SK-N-SH (cell line): ENCODE data around the gene ZBTB4. TPM values are rescaled to one million over a fixed set of nuclear protein-coding genes. Genes with fewer than 3 reads are reported as not detected.

Experiments
- CTCF ChIA-PET: fragments of 300-600, 350-600 bp; formaldehyde crosslinking; extraction: SDS; loops from one replicate; lab custom pipeline; 2021; lab: Yijun Ruan, JAX
- POLR2A ChIA-PET: fragments of 350-600 bp; sonication (Branson Sonifier 250); formaldehyde crosslinking; extraction: SDS; loops from one replicate; lab custom pipeline; 2020; ENCODE audit warnings: antibody characterized with exemption, inconsistent platforms; lab: Yijun Ruan, JAX
- DNase-seq: peaks from one replicate; pipeline ENCODE4 v3.0.0; 2012
- H2AFZ ChIP-seq: fragments of 200-600 bp; sonication (generic); 2 replicates; pipeline ENCODE4 v1.8.1; 2016; ENCODE audit warnings: antibody characterized with exemption, mild to moderate bottlenecking, low read depth
- H3F3A ChIP-seq: fragments of 200-600 bp; sonication (generic); replicated peaks from 2 replicates; pipeline ENCODE3; 2016; ENCODE audit warnings: antibody characterized with exemption, mild to moderate bottlenecking; ENCODE audit not compliant: insufficient read depth
- H3K27ac ChIP-seq, 2 experiments: fragments of 200-500 bp in 1 of 2; fragments of 200-600 bp in 1 of 2; sonication (Bioruptor generic) in 1 of 2; sonication (generic), shearing (Covaris generic) in 1 of 2; 2 replicates each; pipeline versions ENCODE4 v1.5.1 to v1.6.1; 2014 to 2016; ENCODE audit warnings: low read depth in 2 of 2, inconsistent platforms in 1 of 2, low read length in 1 of 2, mild to moderate bottlenecking in 1 of 2, mixed read lengths in 1 of 2
- H3K27me3 ChIP-seq: fragments of 200-600 bp; sonication (generic), shearing (Covaris generic); 2 replicates; pipeline ENCODE4 v1.6.1; 2016; ENCODE audit warnings: mixed run types; ENCODE audit not compliant: insufficient read depth
- H3K36me3 ChIP-seq, 2 experiments: fragments of 200-500 bp in 1 of 2; fragments of 200-600 bp in 1 of 2; sonication (Bioruptor generic) in 1 of 2; sonication (generic) in 1 of 2; replicated peaks in 1 of 2; 2 replicates each; pipeline versions ENCODE3 to v1.5.1; 2014 to 2016; ENCODE audit warnings: low read length in 1 of 2, mild to moderate bottlenecking in 1 of 2; ENCODE audit not compliant: insufficient read depth in 2 of 2, control insufficient read depth in 1 of 2
- H3K4me1 ChIP-seq, 2 experiments: fragments of 200-500 bp in 1 of 2; fragments of 200-600 bp in 1 of 2; sonication (Bioruptor generic) in 1 of 2; sonication (generic), shearing (Covaris generic) in 1 of 2; 2 replicates each; pipeline versions ENCODE4 v1.5.1 to v1.6.1; 2014 to 2016; ENCODE audit warnings: low read depth in 1 of 2, low read length in 1 of 2, mixed run types in 1 of 2; ENCODE audit not compliant: insufficient read depth in 2 of 2, control insufficient read depth in 1 of 2
- H3K4me2 ChIP-seq: fragments of 200-600 bp; sonication (generic), shearing (Covaris generic); 2 replicates; pipeline ENCODE4 v1.6.1; 2017; ENCODE audit warnings: mixed run types
- H3K4me3 ChIP-seq, 2 experiments: fragments of 200-500 bp in 1 of 2; fragments of 200-600 bp in 1 of 2; sonication (Bioruptor generic) in 1 of 2; sonication (generic), shearing (Covaris generic) in 1 of 2; 2 replicates each; pipeline versions ENCODE4 v1.5.1 to v1.8.1; 2014 to 2016; ENCODE audit warnings: low read depth in 2 of 2, inconsistent platforms in 1 of 2, low read length in 1 of 2, mild to moderate bottlenecking in 1 of 2, mixed read lengths in 1 of 2, moderate library complexity in 1 of 2
- H3K79me2 ChIP-seq: fragments of 200-600 bp; sonication (generic); 2 replicates; pipeline ENCODE4 v1.8.1; 2017; ENCODE audit warnings: mild to moderate bottlenecking; ENCODE audit not compliant: insufficient read depth
- H3K9ac ChIP-seq: fragments of 200-600 bp; sonication (generic); 2 replicates; pipeline ENCODE4 v1.6.1; 2017; ENCODE audit warnings: mixed run types
- H3K9me2 ChIP-seq: fragments of 200-600 bp; sonication (generic); 2 replicates; pipeline ENCODE4 v1.6.1; 2017; ENCODE audit warnings: mixed run types
- H3K9me3 ChIP-seq: fragments of 200-600 bp; sonication (generic); 2 replicates; pipeline ENCODE4 v1.6.1; 2017; ENCODE audit warnings: mixed run types, mild to moderate bottlenecking, moderate library complexity
- H4K20me1 ChIP-seq: fragments of 200-600 bp; sonication (generic); 2 replicates; pipeline ENCODE4 v1.6.1; 2017; ENCODE audit warnings: mild to moderate bottlenecking, mixed run types; ENCODE audit not compliant: insufficient read depth
- CHD2 ChIP-seq: fragments of 150-350 bp; IDR thresholded peaks from 2 replicates; pipeline ENCODE4 v1.6.1; 2018; ENCODE audit warnings: low read length; ENCODE audit not compliant: partially characterized antibody
- CTCF ChIP-seq: fragments of 200-600 bp; sonication (generic); IDR thresholded peaks from 2 replicates; pipeline ENCODE4 v1.6.1; 2017; ENCODE audit warnings: antibody characterized with exemption, mild to moderate bottlenecking, moderate library complexity
- FOXJ3 ChIP-seq: sonication (generic); formaldehyde crosslinking; IDR thresholded peaks from 2 replicates; pipeline ENCODE4 v1.5.1; 2020; ENCODE audit warnings: mild to moderate bottlenecking, missing genetic modification reagents
- GABPA ChIP-seq: IDR thresholded peaks from 2 replicates; pipeline ENCODE4 v1.4.0; 2012; ENCODE audit warnings: low read depth, mild to moderate bottlenecking
- GATA2 ChIP-seq: sonication (generic); formaldehyde crosslinking; IDR thresholded peaks from 2 replicates; pipeline ENCODE4 v1.5.0; 2020; ENCODE audit warnings: mild to moderate bottlenecking, missing genetic modification reagents
- JUND ChIP-seq: IDR thresholded peaks from 2 replicates; pipeline ENCODE4 v1.4.0; 2012
- MAX ChIP-seq: IDR thresholded peaks from 2 replicates; pipeline ENCODE4 v1.4.0; 2012; ENCODE audit warnings: low read depth
- MEF2A ChIP-seq: IDR thresholded peaks from 2 replicates; pipeline ENCODE4 v1.4.0; 2012; ENCODE audit warnings: low read depth, borderline replicate concordance
- MXI1 ChIP-seq: IDR thresholded peaks from 2 replicates; pipeline ENCODE4 v1.6.1; 2012; ENCODE audit warnings: mild to moderate bottlenecking, low read depth, low read length, improper control_type of control experiment
- NFIC ChIP-seq: IDR thresholded peaks from 2 replicates; pipeline ENCODE4 v1.4.0; 2012; ENCODE audit warnings: borderline replicate concordance
- NRF1 ChIP-seq: IDR thresholded peaks from 2 replicates; pipeline ENCODE4 v1.6.1; 2012; ENCODE audit warnings: low read depth, mild to moderate bottlenecking, low read length
- POLR2AphosphoS5 ChIP-seq: IDR thresholded peaks from 2 replicates; pipeline ENCODE4 v1.6.1; 2012; ENCODE audit warnings: low read depth, low read length
- RAD21 ChIP-seq: IDR thresholded peaks from 2 replicates; pipeline ENCODE4 v1.6.1; 2012; ENCODE audit warnings: mild to moderate bottlenecking, low read length
- TAF1 ChIP-seq: IDR thresholded peaks from 2 replicates; pipeline ENCODE4 v1.6.1; 2012; ENCODE audit warnings: low read depth, mild to moderate bottlenecking, low read length, moderate library complexity, borderline replicate concordance
- TEAD4 ChIP-seq: IDR thresholded peaks from 2 replicates; pipeline ENCODE4 v1.4.0; 2012; ENCODE audit warnings: mild to moderate bottlenecking, borderline replicate concordance; ENCODE audit not compliant: insufficient read depth
- ZBTB33 ChIP-seq: IDR thresholded peaks from 2 replicates; pipeline ENCODE4 v1.4.0; 2012; ENCODE audit warnings: low read depth, borderline replicate concordance
- WGBS: methylation state at CpG from one replicate; pipeline ENCODE4 v1.1.6; 2017; ENCODE audit warnings: low lambda C conversion rate; 5-methylcytosine and 5-hydroxymethylcytosine counted together
- polyA plus RNA-seq, 3 experiments: library from polyadenylated mRNA; depleted of rRNA; stranded (reverse); fragments of >200 nt; gene quantifications; 2 replicates each; pipeline ENCODE4 v1.2.3, GENCODE V29; 2012
- TF ChIP-seq, protein P1 (sequence below): fragments of 150-350 bp; IDR thresholded peaks from 2 replicates; pipeline ENCODE4 v1.6.1; 2016; ENCODE audit warnings: mild to moderate bottlenecking, low read depth, low read length
- TF ChIP-seq, protein P2 (sequence below): IDR thresholded peaks from 2 replicates; pipeline ENCODE4 v1.6.1; 2012; ENCODE audit warnings: mild to moderate bottlenecking, low read depth, low read length, moderate library complexity
- TF ChIP-seq, protein P3 (sequence below): IDR thresholded peaks from 2 replicates; pipeline ENCODE4 v1.4.0; 2012; ENCODE audit warnings: low read depth, borderline replicate concordance

The ZBTB4 gene
- polyA plus RNA-seq, 1 of the 3 experiments (the other 2 are of a cell fraction) = 12.8 TPM

GRCh38 chr17:7415784-7416183, 63.6 kb downstream of the ZBTB4 start:
- no peak overlapping the region for H3K4me2 ChIP-seq
- H3K27ac ChIP-seq = no peak overlapping the region
- POLR2A ChIA-PET = no interaction called here
- H3K9ac ChIP-seq = no peak overlapping the region
- no peaks in the 10 kb centered on the region; a peak in 1 of 4 replicates for H3K4me1 ChIP-seq
- H3K27me3 ChIP-seq = no peaks in the 10 kb centered on the region
- H3K4me3 ChIP-seq = no peak overlapping the region
- H4K20me1 ChIP-seq = no peaks in the 10 kb centered on the region
- H3F3A ChIP-seq = no peaks in the 10 kb centered on the region
- WGBS = 94% methylated on average over 10 of the region's 23 CpGs
- CTCF ChIA-PET = interaction anchor here (2.0 kb wide), 1 partner anchor 9 kb away, joined by 6 read pairs; the partner anchor contains the start of gene NLGN2
- no peaks in the 10 kb centered on the region for H3K9me3 ChIP-seq
- no peak for DNase-seq
- no peaks in the 10 kb centered on the region for H3K9me2 ChIP-seq
- H3K79me2 ChIP-seq = no peaks in the 10 kb centered on the region
- no peak overlapping the region for H2AFZ ChIP-seq
- H3K36me3 ChIP-seq = peaks cover 0 to 49% of the 10 kb centered on the region in 2 experiments
- TF ChIP-seq NRF1 (no peak), TEAD4 (no peak), TAF1 (no peak), FOXJ3 (CRISPR knock-in tag) (no peak), CHD2 (no peak), MXI1 (no peak), ZBTB33 (no peak)
- TF ChIP-seq, protein P1, sequence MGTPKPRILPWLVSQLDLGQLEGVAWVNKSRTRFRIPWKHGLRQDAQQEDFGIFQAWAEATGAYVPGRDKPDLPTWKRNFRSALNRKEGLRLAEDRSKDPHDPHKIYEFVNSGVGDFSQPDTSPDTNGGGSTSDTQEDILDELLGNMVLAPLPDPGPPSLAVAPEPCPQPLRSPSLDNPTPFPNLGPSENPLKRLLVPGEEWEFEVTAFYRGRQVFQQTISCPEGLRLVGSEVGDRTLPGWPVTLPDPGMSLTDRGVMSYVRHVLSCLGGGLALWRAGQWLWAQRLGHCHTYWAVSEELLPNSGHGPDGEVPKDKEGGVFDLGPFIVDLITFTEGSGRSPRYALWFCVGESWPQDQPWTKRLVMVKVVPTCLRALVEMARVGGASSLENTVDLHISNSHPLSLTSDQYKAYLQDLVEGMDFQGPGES = no peak

DNA sequence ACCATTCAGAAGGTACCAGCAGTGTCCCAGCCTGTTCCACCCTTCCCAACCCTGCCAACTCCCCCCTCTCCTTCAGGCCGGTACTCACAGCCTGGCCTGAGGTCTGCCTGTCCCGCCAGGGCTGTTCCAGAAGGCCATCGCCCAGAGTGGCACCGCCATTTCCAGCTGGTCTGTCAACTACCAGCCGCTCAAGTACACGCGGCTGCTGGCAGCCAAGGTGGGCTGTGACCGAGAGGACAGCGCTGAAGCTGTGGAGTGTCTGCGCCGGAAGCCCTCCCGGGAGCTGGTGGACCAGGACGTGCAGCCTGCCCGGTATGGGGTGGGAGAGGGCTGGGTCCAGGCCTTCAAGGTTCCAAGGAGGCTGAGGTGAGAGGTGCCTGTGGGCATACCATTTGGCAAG, 64.6 kb downstream of the ZBTB4 start:
- H3F3A ChIP-seq = no peaks in the 10 kb centered on the region
- no peaks in the 10 kb centered on the region for H3K79me2 ChIP-seq
- no peak overlapping the region for H2AFZ ChIP-seq
- POLR2A ChIA-PET = no interaction called here
- H3K9me2 ChIP-seq = no peaks in the 10 kb centered on the region
- WGBS = 100% methylated on average over 8 of the region's 14 CpGs
- H3K27ac ChIP-seq = no peak overlapping the region
- H3K4me3 ChIP-seq = no peak overlapping the region
- CTCF ChIA-PET = interaction anchor here (0.9 to 1.6 kb wide), 2 partner anchors 10 to 11 kb away, joined by 3 to 4 read pairs; partner anchors contain the start of gene TMEM256
- H3K4me2 ChIP-seq = no peak overlapping the region
- H3K4me1 ChIP-seq = no peaks in the 10 kb centered on the region
- DNase-seq = no peak
- no peaks in the 10 kb centered on the region for H3K9me3 ChIP-seq
- no peak overlapping the region for H3K9ac ChIP-seq
- no peaks in the 10 kb centered on the region for H4K20me1 ChIP-seq
- no peaks in the 10 kb centered on the region for H3K27me3 ChIP-seq
- peaks cover under 1 to 54% of the 10 kb centered on the region in 2 experiments for H3K36me3 ChIP-seq
- TF ChIP-seq, protein P2, sequence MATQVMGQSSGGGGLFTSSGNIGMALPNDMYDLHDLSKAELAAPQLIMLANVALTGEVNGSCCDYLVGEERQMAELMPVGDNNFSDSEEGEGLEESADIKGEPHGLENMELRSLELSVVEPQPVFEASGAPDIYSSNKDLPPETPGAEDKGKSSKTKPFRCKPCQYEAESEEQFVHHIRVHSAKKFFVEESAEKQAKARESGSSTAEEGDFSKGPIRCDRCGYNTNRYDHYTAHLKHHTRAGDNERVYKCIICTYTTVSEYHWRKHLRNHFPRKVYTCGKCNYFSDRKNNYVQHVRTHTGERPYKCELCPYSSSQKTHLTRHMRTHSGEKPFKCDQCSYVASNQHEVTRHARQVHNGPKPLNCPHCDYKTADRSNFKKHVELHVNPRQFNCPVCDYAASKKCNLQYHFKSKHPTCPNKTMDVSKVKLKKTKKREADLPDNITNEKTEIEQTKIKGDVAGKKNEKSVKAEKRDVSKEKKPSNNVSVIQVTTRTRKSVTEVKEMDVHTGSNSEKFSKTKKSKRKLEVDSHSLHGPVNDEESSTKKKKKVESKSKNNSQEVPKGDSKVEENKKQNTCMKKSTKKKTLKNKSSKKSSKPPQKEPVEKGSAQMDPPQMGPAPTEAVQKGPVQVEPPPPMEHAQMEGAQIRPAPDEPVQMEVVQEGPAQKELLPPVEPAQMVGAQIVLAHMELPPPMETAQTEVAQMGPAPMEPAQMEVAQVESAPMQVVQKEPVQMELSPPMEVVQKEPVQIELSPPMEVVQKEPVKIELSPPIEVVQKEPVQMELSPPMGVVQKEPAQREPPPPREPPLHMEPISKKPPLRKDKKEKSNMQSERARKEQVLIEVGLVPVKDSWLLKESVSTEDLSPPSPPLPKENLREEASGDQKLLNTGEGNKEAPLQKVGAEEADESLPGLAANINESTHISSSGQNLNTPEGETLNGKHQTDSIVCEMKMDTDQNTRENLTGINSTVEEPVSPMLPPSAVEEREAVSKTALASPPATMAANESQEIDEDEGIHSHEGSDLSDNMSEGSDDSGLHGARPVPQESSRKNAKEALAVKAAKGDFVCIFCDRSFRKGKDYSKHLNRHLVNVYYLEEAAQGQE = no peak
- TF ChIP-seq RAD21 (no peak), GABPA (no peak), CTCF (no peak), MEF2A (no peak), POLR2AphosphoS5 (no peak), MAX (no peak), TEAD4 (no peak), JUND (no peak), GATA2 (CRISPR knock-in tag) (no peak), TAF1 (no peak), NFIC (no peak)
- TF ChIP-seq, protein P3, sequence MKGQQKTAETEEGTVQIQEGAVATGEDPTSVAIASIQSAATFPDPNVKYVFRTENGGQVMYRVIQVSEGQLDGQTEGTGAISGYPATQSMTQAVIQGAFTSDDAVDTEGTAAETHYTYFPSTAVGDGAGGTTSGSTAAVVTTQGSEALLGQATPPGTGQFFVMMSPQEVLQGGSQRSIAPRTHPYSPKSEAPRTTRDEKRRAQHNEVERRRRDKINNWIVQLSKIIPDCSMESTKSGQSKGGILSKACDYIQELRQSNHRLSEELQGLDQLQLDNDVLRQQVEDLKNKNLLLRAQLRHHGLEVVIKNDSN = no peak
